Measurements from ENCODE around the gene GLI2. TPM values are rescaled to one million over a fixed set of nuclear protein-coding genes. Genes with fewer than 3 reads are reported as not detected.

Gene GLI2
- total and polyA plus RNA-seq, 2 of the 8 experiments (the other 6 are each of a cell fraction or from before 2014, with no cell fraction given) = 18.4 to 46.9 TPM

DNA sequence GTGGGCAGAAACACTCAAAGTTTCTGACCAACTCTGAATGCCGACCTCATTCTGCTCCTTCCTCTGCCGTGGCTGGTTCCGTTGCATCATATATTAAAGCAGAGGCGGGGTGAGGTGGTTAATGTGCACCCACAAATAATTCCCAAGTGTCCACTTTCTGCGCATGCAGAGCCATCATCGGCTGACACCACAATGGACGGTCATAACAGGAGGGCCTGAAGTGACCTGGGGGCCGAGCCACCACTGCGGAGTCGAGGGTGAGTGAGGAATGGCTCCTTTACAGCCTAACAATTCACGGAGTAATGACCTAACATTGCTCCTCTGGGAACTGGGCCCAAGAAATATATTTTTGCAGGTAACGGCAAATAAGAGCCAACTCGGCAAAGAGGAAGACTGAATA lies 32.9 kb upstream of the GLI2 start:
- no peak overlapping the region for H2BK120ac ChIP-seq (replicated peaks; ENCODE audit: low read depth, low read length)
- no peak overlapping the region for H3K18ac ChIP-seq (ENCODE audit: extremely low read depth, low read length)
- H3K56ac ChIP-seq (replicated peaks; ENCODE audit: insufficient read length, low read depth, low read length) = no peak overlapping the region
- H3K79me2 ChIP-seq (ENCODE audit: control insufficient read depth in 1 of 2, insufficient read depth in 2 of 2, low read length in 2 of 2) = no peaks in the 10 kb centered on the region
- no peak overlapping the region for H3K23ac ChIP-seq (ENCODE audit: insufficient read length)
- H2AFZ ChIP-seq (ENCODE audit: low read length) = no peak overlapping the region
- no peaks in the 10 kb centered on the region for H3K36me3 ChIP-seq (ENCODE audit: control insufficient read depth in 2 of 4, insufficient read depth in 4 of 4, low read length in 3 of 4)
- no peak for FAIRE-seq
- no peak overlapping the region for H2BK12ac ChIP-seq (ENCODE audit: low read depth, low read length)
- H2AK5ac ChIP-seq (ENCODE audit: low read depth, low read length) = 0 out of 2 replicates have a peak overlapping the region, but pooled peaks have one; percentile 26
- peaks cover 2 to 19% (median 8%) of the 10 kb centered on the region in 4 experiments for H3K4me1 ChIP-seq (replicated peaks in 1 of 4; ENCODE audit: control insufficient read depth in 3 of 4, insufficient read depth in 4 of 4, low read length in 3 of 4)
- H2BK5ac ChIP-seq (ENCODE audit: low read depth, low read length) = no peak overlapping the region
- no peaks in the 10 kb centered on the region for H4K20me1 ChIP-seq (replicated peaks in 1 of 2; ENCODE audit: control insufficient read depth in 1 of 2, insufficient read depth in 2 of 2, low read length in 2 of 2)
- no peak overlapping the region for H3K4ac ChIP-seq (replicated peaks; ENCODE audit: insufficient read length, low read depth, low read length)
- H3K27ac ChIP-seq (ENCODE audit: low read depth, low read length) = no peak overlapping the region
- no peaks in the 10 kb centered on the region for H3K79me1 ChIP-seq (ENCODE audit: low read depth, low read length)
- 0 out of 2 replicates have a peak overlapping the region, but pooled peaks have one; percentile 5 for H2BK20ac ChIP-seq (ENCODE audit: low read length)
- H3K9ac ChIP-seq (replicated peaks in 1 of 4; ENCODE audit: extremely low read depth in 1 of 4, low read depth in 3 of 4, low read length in 3 of 4) = no peak overlapping the region
- DNase-seq (ENCODE audit: low read depth in 1 of 2, low spot score in 2 of 2) = no peak
- H4K8ac ChIP-seq (ENCODE audit: extremely low read depth, insufficient read depth, low read length) = peak overlapping the region; percentile 31; the same call in 1 of the 2 replicates
- CTCF ChIA-PET (ENCODE audit: partially characterized antibody) = interaction anchor here (0.6 to 1.5 kb wide), 3 partner anchors 16 to 382 kb away, joined by 3 to 6 read pairs (median 3); no protein-coding TSS in a partner anchor
- POLR2A ChIA-PET (ENCODE audit: partially characterized antibody) = interaction anchor here (5.5 kb wide), 1 partner anchor 372 kb away, joined by 26 read pairs; no protein-coding TSS in a partner anchor
- no peaks in the 10 kb centered on the region for H3K23me2 ChIP-seq (ENCODE audit: low read depth, low read length)
- H4K91ac ChIP-seq (replicated peaks; ENCODE audit: insufficient read length, low read length) = no peak overlapping the region
- 0 out of 2 replicates have a peak overlapping the region, but pooled peaks have one; percentile 13 for H2BK15ac ChIP-seq (ENCODE audit: low read length)
- no peak overlapping the region for H3K14ac ChIP-seq (ENCODE audit: insufficient read length)
- 90% methylated on average over 13 of the region's 13 CpGs; no CpG with 5 or more reads in 1 of the 2 experiments for WGBS, 2 experiments (ENCODE audit: extremely low coverage in 1 of 2, insufficient coverage in 1 of 2, insufficient read length in 1 of 2, insufficient replicate concordance in 2 of 2, low coverage in 1 of 2, low lambda C conversion rate in 2 of 2, missing lambda C conversion rate in 1 of 2)
- H3K4me3 ChIP-seq (ENCODE audit: extremely low read depth in 1 of 4, insufficient read depth in 2 of 4, low read depth in 3 of 4, low read length in 4 of 4) = no peak overlapping the region
- no peak overlapping the region for H3K4me2 ChIP-seq (ENCODE audit: insufficient read depth in 1 of 2, low read depth in 2 of 2, low read length in 2 of 2)
- peaks cover 0 to 9% (median 6%) of the 10 kb centered on the region in 4 experiments; a peak in 3 of 7 replicates for H3K27me3 ChIP-seq (replicated peaks in 1 of 4; ENCODE audit: control insufficient read depth in 3 of 4, extremely low read depth in 1 of 4, insufficient read depth in 3 of 4, low read length in 3 of 4)
- no peak overlapping the region for H4K5ac ChIP-seq (ENCODE audit: insufficient read length, low read depth, low read length)
- no peak for TF ChIP-seq GTF2F1 (IDR thresholded peaks at IDR 0.05; ENCODE audit: borderline replicate concordance, low read depth, low read length)
- TF ChIP-seq KDM4A (IDR thresholded peaks at IDR 0.05; ENCODE audit: low read depth, low read length, severe bottlenecking) = no peak
- no peak for TF ChIP-seq TAF1 (IDR thresholded peaks at IDR 0.05; ENCODE audit: low read depth, low read length)
- TF ChIP-seq ZNF274 (IDR thresholded peaks at IDR 0.05; ENCODE audit: borderline replicate concordance, extremely low read depth, low read length) = no peak
- no peak for TF ChIP-seq TAF7 (optimal IDR thresholded peaks at IDR 0.05; ENCODE audit: borderline replicate concordance, low read depth, low read length)
- no peak for TF ChIP-seq TEAD4 (IDR thresholded peaks at IDR 0.05; ENCODE audit: low read depth, low read length)
- no peak for TF ChIP-seq CBX8 (IDR thresholded peaks at IDR 0.05; ENCODE audit: borderline replicate concordance, low read depth, low read length)
- no peak for TF ChIP-seq HDAC2 (IDR thresholded peaks at IDR 0.05; ENCODE audit: borderline replicate concordance in 1 of 2, low read depth in 2 of 2, low read length in 2 of 2)
- TF ChIP-seq EZH2 (IDR thresholded peaks at IDR 0.05; ENCODE audit: low read depth, low read length, severe bottlenecking) = no peak
- no peak for TF ChIP-seq SAP30 (IDR thresholded peaks at IDR 0.05; ENCODE audit: insufficient read depth, insufficient replicate concordance, low read length)
- TF ChIP-seq, protein P1, sequence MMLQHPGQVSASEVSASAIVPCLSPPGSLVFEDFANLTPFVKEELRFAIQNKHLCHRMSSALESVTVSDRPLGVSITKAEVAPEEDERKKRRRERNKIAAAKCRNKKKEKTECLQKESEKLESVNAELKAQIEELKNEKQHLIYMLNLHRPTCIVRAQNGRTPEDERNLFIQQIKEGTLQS (IDR thresholded peaks at IDR 0.05; ENCODE audit: insufficient read depth, low read depth, low read length) = no peak
- H3K9me3 ChIP-seq (ENCODE audit: insufficient read depth in 2 of 2, low read depth in 1 of 2, low read length in 1 of 2) = no peaks in the 10 kb centered on the region

Data from H1 (cell line).